ENCODE results near the gene RBX1.
"Not testable (repeated sequence)": the region's sequence is repeated elsewhere in the genome, so short reads cannot be mapped to it uniquely, and the experiment has no call there.

- not testable (repeated sequence) for TF ChIP-seq CTCF, POLR2A, POLR2AphosphoS5, EP300 (IDR thresholded peaks at IDR 0.05)
Observed at GRCh38 chr22:41002386-41002785, 51.2 kb downstream of the RBX1 start.

Measured in gastroesophageal sphincter (tissue), 3 donors.